AG04449 (cell line): ENCODE results near the gene TXNRD3.
"Not testable (repeated sequence)": the region's sequence is repeated elsewhere in the genome, so short reads cannot be mapped to it uniquely, and the experiment has no call there.

Experiments
- CTCF ChIA-PET: fragments of 350-600 bp; formaldehyde crosslinking; extraction: SDS; loops from one replicate; lab custom pipeline; 2021; ENCODE audit warnings: antibody characterized with exemption; lab: Yijun Ruan, JAX
- POLR2A ChIA-PET: fragments of 400-600, 350-600 bp; formaldehyde crosslinking; extraction: SDS; loops from one replicate; lab custom pipeline; 2020; ENCODE audit warnings: antibody characterized with exemption, inconsistent platforms; lab: Yijun Ruan, JAX
- DNase-seq: peaks from one replicate; pipeline ENCODE4 v3.0.0-alpha.2; 2010; ENCODE audit warnings: low read depth, low spot score
- H3K4me3 ChIP-seq: 2 replicates; pipeline ENCODE4 v1.5.1; 2011; ENCODE audit warnings: low read depth, mild to moderate bottlenecking, control low read depth, low read length
- CTCF ChIP-seq: IDR thresholded peaks from one replicate; pipeline ENCODE4 v1.5.1; 2011; ENCODE audit warnings: mild to moderate bottlenecking, moderate library complexity, low read length, control low read depth, inconsistent platforms; ENCODE audit not compliant: insufficient read depth; ENCODE audit errors: missing control alignments

Gene TXNRD3

DNA sequence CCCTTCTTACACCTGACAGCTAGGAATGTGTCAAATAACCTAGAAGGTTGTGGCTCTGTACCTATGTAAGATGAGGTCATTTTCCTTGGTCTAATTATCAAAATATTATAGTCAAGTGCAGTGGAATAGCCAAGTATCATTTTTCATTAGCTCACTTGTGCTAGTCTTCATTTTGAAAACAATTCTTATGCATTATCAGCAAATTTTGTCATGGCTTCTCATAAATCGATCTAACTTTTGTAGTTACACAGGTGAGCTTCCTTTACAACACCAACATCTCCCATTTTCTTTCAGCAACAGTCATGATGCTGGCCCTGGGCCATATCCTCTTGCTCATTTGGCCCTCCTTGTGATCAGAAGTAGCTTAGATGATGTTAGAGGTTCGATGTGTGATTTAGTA lies 10.3 kb downstream of the TXNRD3 start:
- DNase-seq = no peak
- H3K4me3 ChIP-seq = no peak overlapping the region
- TF ChIP-seq CTCF = no peak
- ChIA-PET CTCF (interaction anchor here (0.9 to 1.9 kb wide), 6 partner anchors 9 to 810 kb away, joined by 3 to 5 read pairs (median 3); partner anchors contain the start of gene CHCHD6), POLR2A (no interaction called here)

GRCh38 chr3:126638790-126639189 lies 16.1 kb downstream of the TXNRD3 start:
- ChIA-PET POLR2A (no interaction called here), CTCF (interaction anchor here (0.9 kb wide), 1 partner anchor 8 kb away, joined by 4 read pairs; no protein-coding TSS in a partner anchor)
- DNase-seq = no peak
- H3K4me3 ChIP-seq = no peak overlapping the region
- no peak for TF ChIP-seq CTCF

GRCh38 chr3:126636436-126636835 lies 18.5 kb downstream of the TXNRD3 start:
- ChIA-PET POLR2A (no interaction called here), CTCF (interaction anchor here (0.9 to 1.2 kb wide), 2 partner anchors 12 to 911 kb away, joined by 3 read pairs; no protein-coding TSS in a partner anchor)
- no peak for DNase-seq
- no peak overlapping the region for H3K4me3 ChIP-seq
- TF ChIP-seq CTCF = no peak

- POLR2A ChIA-PET = no interaction called here
- CTCF ChIA-PET = no interaction called here
- no peak overlapping the region for H3K4me3 ChIP-seq
- no peak for TF ChIP-seq CTCF
- DNase-seq = no peak
These were observed 20.1 kb downstream of the TXNRD3 start for GRCh38 chr3:126634803-126635202.

DNA sequence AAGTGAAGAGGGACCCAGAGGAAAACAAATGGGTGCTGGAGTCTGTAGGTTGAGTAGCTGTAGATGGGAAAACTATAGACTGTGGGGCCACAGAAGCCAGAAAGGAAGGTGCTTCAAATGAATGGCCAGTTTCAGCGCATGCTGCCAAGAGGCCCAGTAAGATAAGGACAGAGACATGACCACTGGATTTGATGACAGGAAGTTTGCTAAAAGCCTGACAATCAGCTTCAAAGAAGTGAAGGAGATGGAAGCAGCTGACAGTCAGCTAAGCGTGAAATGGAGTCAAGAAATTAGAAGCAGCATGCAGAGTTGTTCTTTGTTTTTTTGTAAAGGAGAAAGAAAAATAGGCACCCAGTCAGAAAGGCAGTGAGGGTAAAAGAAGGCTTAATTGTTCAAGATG lies 24.9 kb downstream of the TXNRD3 start:
- CTCF ChIA-PET = no interaction called here
- DNase-seq = no peak
- no peak for TF ChIP-seq CTCF
- POLR2A ChIA-PET = no interaction called here
- no peak overlapping the region for H3K4me3 ChIP-seq

DNA sequence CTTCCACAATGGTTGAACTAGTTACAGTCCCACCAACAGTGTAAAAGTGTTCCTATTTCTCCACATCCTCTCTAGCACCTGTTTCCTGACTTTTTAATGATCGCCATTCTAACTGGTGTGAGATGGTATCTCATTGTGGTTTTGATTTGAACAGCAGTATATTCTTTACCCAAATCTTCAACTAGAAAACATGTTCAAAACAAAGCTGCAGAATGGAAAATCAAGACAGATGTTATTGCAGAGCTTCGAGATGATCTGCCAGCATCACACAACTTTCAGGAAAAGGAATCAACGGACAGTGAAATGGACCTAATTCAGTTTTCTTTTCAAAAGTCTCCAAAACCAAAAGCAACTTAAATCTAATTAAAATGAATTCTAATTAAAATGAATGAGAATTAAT lies 29.2 kb downstream of the TXNRD3 start:
- H3K4me3 ChIP-seq, POLR2A ChIA-PET, DNase-seq, CTCF ChIA-PET: not testable (repeated sequence)

DNA sequence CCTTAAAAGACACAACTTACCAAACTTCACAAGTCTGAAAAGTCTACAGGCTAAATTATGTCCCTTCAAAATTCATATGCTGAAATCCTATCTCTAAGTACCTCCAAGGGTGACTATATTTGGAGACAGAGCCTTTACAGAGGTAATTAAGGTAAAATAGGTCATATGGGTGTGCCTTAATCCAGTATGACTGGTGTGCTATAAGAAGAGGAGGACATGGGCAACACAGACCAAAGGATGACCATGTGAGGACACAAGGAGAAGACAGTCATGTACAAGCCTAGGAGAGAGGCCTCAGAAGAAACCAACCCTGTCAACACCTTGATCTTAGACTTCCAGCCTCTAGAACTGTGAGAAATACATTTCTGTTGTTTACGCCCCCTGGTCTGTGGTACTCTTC lies 32.2 kb downstream of the TXNRD3 start:
- POLR2A ChIA-PET = interaction anchor here (1.0 to 1.3 kb wide), 2 partner anchors 15 to 147 kb away, joined by 3 to 4 read pairs; partner anchors contain the start of gene ZXDC
- H3K4me3 ChIP-seq = no peak overlapping the region
- TF ChIP-seq CTCF = no peak
- CTCF ChIA-PET = interaction anchor here (1.0 to 3.0 kb wide), 2 partner anchors 100 to 360 kb away, joined by 3 to 12 read pairs; partner anchors contain the start of genes CHST13 and PLXNA1
- no peak for DNase-seq
